Panc1 (cell line): Measurements from ENCODE around the gene ZNF648. TPM values are rescaled to one million over a fixed set of nuclear protein-coding genes. Genes with fewer than 3 reads are reported as not detected.

Experiments
- ATAC-seq: fragments of 200-7000 bp; cut with Tn5 transposase; 2 replicates; pipeline ENCODE4 v1.9.1; 2020; ENCODE audit warnings: mild to moderate bottlenecking, moderate library complexity
- BruUV-seq: library from RNA; stranded (reverse); fragments of 400-500 nt; replicated peaks from 2 replicates; lab custom pipeline; 2021; lab: Mats Ljungman, UMichigan
- CTCF ChIA-PET: fragments of 300-600 bp; sonication (Branson Sonifier 250); formaldehyde crosslinking; loops from one replicate; lab custom pipeline; 2022; ENCODE audit warnings: antibody characterized with exemption; lab: Charles Lee
- POLR2A ChIA-PET: fragments of 300-600 bp; sonication (Branson Sonifier 250); formaldehyde crosslinking; loops from one replicate; lab custom pipeline; 2022; ENCODE audit warnings: antibody characterized with exemption; lab: Charles Lee
- DNase-seq: peaks from one replicate; pipeline ENCODE4 v3.0.0-alpha.2; 2010; ENCODE audit warnings: low read depth, low spot score
- H3K27ac ChIP-seq: 2 replicates; pipeline ENCODE4 v1.5.1; 2011; ENCODE audit warnings: mild to moderate bottlenecking, low read length, inconsistent platforms
- H3K27me3 ChIP-seq: fragments of 200-500 bp; sonication (Bioruptor generic); 2 replicates; pipeline ENCODE4 v1.6.0; 2014; ENCODE audit warnings: low read length, inconsistent platforms; ENCODE audit not compliant: control insufficient read depth, insufficient read depth
- H3K36me3 ChIP-seq: fragments of 200-500 bp; sonication (Bioruptor generic); 2 replicates; pipeline ENCODE4 v1.5.1; 2014; ENCODE audit warnings: inconsistent platforms, mild to moderate bottlenecking, low read length, moderate library complexity; ENCODE audit not compliant: control insufficient read depth, insufficient read depth
- H3K4me1 ChIP-seq: 2 replicates; pipeline ENCODE4 v1.5.1; 2011; ENCODE audit warnings: inconsistent platforms, mild to moderate bottlenecking, low read length, moderate library complexity; ENCODE audit not compliant: control insufficient read depth, insufficient read depth
- H3K4me3 ChIP-seq, 2 experiments: 2 replicates each; pipeline ENCODE4 v1.5.1; 2011 to 2012; ENCODE audit warnings: low read depth in 2 of 2, low read length in 2 of 2, mild to moderate bottlenecking in 2 of 2, inconsistent platforms in 1 of 2, moderate library complexity in 1 of 2
- H3K9me3 ChIP-seq: fragments of 200-500 bp; sonication (Bioruptor generic); 2 replicates; pipeline ENCODE4 v1.5.1; 2014; ENCODE audit warnings: low read depth, mild to moderate bottlenecking, inconsistent platforms, low read length, moderate library complexity; ENCODE audit not compliant: control insufficient read depth, insufficient read depth
- CTCF ChIP-seq: fragments of 450-650 bp; IDR thresholded peaks from 2 replicates; pipeline ENCODE4 v1.5.1; 2017; ENCODE audit warnings: mild to moderate bottlenecking
- POLR2AphosphoS5 ChIP-seq: IDR thresholded peaks from 2 replicates; pipeline ENCODE4 v1.6.1; 2012; ENCODE audit warnings: mild to moderate bottlenecking, low read depth, low read length, moderate library complexity
- SIN3A ChIP-seq: IDR thresholded peaks from 2 replicates; pipeline ENCODE4 v1.6.1; 2012; ENCODE audit warnings: low read depth, mild to moderate bottlenecking, low read length, moderate library complexity, borderline replicate concordance; ENCODE audit not compliant: insufficient read depth
- TCF7L2 ChIP-seq: IDR thresholded peaks from 2 replicates; pipeline ENCODE4 v1.6.1; 2011; ENCODE audit warnings: mild to moderate bottlenecking, low read depth, low read length, inconsistent platforms
- in situ Hi-C: cut with HindIII; loops from 2 replicates; pipeline ENCODE4 v1.10.0; 2016; ENCODE audit warnings: low sequenced_read_pairs, low pct_unique_long_range_greater_than_20kb
- intact Hi-C: fragments of 100-400 bp; cut with micrococcal nuclease; formaldehyde crosslinking; loops from one replicate; pipeline ENCODE4 v1.10.0; 2022; ENCODE audit not compliant: unreplicated experiment
- total RNA-seq: library from RNA; stranded (reverse); gene quantifications from one replicate; pipeline ENCODE4 v1.2.1, GENCODE V29; 2021; ENCODE audit not compliant: unreplicated experiment
- TF ChIP-seq, protein P1 (sequence below), 2 experiments: IDR thresholded peaks; 2 replicates each; pipeline ENCODE4 v1.6.1; 2011 to 2012; ENCODE audit warnings: low read depth in 2 of 2, control low read depth in 1 of 2, low read length in 1 of 2, mild to moderate bottlenecking in 1 of 2, moderate library complexity in 1 of 2; ENCODE audit not compliant: insufficient read depth in 1 of 2

Gene ZNF648
- total RNA-seq, 1 experiment from 2014 or later, result not detected

DNA sequence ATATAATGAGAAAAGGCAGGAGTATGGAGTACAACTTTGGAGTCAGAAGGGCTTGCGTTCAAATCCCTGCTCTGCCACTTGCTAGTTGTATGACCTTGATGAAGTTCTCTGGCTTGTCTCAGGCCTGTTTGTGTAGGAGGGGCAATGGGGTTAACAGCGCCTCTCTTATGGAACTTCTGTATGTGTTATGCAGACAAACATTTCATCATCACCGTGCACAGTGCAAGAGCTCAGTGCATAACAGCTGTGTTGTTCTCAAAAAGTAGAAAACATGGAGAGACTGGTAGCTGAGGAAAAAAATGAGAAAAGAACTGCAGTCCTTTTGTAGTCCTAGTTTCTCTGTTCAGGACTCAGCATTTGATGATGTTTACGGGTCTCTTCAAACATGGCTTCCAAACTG is 10.4 kb upstream of the ZNF648 start:
- CTCF ChIA-PET, result no interaction called here
- POLR2A ChIA-PET, result no interaction called here
- Histone ChIP-seq H3K27me3 (no peaks in the 10 kb centered on the region), H3K36me3 (no peaks in the 10 kb centered on the region), H3K9me3 (no peaks in the 10 kb centered on the region), H3K27ac (no peak overlapping the region), H3K4me1 (no peaks in the 10 kb centered on the region), H3K4me3 (no peak overlapping the region)
- no peak for DNase-seq
- no peak for ATAC-seq
- intact Hi-C loops, result no loop called here
- in situ Hi-C loops, result no loop called here
- TF ChIP-seq SIN3A (no peak), CTCF (no peak), POLR2AphosphoS5 (no peak), TCF7L2 (no peak)
- TF ChIP-seq, protein P1, sequence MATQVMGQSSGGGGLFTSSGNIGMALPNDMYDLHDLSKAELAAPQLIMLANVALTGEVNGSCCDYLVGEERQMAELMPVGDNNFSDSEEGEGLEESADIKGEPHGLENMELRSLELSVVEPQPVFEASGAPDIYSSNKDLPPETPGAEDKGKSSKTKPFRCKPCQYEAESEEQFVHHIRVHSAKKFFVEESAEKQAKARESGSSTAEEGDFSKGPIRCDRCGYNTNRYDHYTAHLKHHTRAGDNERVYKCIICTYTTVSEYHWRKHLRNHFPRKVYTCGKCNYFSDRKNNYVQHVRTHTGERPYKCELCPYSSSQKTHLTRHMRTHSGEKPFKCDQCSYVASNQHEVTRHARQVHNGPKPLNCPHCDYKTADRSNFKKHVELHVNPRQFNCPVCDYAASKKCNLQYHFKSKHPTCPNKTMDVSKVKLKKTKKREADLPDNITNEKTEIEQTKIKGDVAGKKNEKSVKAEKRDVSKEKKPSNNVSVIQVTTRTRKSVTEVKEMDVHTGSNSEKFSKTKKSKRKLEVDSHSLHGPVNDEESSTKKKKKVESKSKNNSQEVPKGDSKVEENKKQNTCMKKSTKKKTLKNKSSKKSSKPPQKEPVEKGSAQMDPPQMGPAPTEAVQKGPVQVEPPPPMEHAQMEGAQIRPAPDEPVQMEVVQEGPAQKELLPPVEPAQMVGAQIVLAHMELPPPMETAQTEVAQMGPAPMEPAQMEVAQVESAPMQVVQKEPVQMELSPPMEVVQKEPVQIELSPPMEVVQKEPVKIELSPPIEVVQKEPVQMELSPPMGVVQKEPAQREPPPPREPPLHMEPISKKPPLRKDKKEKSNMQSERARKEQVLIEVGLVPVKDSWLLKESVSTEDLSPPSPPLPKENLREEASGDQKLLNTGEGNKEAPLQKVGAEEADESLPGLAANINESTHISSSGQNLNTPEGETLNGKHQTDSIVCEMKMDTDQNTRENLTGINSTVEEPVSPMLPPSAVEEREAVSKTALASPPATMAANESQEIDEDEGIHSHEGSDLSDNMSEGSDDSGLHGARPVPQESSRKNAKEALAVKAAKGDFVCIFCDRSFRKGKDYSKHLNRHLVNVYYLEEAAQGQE (IDR thresholded peaks at IDR 0.05; ENCODE audit: insufficient read depth in 1 of 2, low read depth in 2 of 2, low read length in 1 of 2), result no peak
- BruUV-seq, result no TSS peak

- H3K27ac ChIP-seq, result no peak overlapping the region
- POLR2A ChIA-PET, result no interaction called here
- no TSS peak for BruUV-seq
- DNase-seq (no peak), ATAC-seq (peak; percentile 99)
- H3K9me3 ChIP-seq, result no peaks in the 10 kb centered on the region
- TF ChIP-seq, protein P1 (IDR thresholded peaks at IDR 0.05; ENCODE audit: insufficient read depth in 1 of 2, low read depth in 2 of 2, low read length in 1 of 2), result no peak
- TF ChIP-seq CTCF, result peak; percentile 84
- H3K4me1 ChIP-seq, result no peaks in the 10 kb centered on the region
- in situ Hi-C loops, result no loop called here
- H3K36me3 ChIP-seq, result no peaks in the 10 kb centered on the region
- CTCF ChIA-PET, result no interaction called here
- no peaks in the 10 kb centered on the region for H3K27me3 ChIP-seq
- H3K4me3 ChIP-seq, result no peak overlapping the region
- intact Hi-C loops, result loop anchor here (5.0 kb wide), 1 partner anchor 582 kb away; no protein-coding TSS in a partner anchor
Measured at GRCh38 chr1:182069028-182069466, 7.5 kb upstream of the ZNF648 start.
